ENCODE data around the gene UNC119. TPM values are rescaled to one million over a fixed set of nuclear protein-coding genes. Genes with fewer than 3 reads are reported as not detected.

The UNC119 gene
- total and polyA plus RNA-seq, 7 donors = 1.9 to 7.8 (median 2.6) TPM

DNA sequence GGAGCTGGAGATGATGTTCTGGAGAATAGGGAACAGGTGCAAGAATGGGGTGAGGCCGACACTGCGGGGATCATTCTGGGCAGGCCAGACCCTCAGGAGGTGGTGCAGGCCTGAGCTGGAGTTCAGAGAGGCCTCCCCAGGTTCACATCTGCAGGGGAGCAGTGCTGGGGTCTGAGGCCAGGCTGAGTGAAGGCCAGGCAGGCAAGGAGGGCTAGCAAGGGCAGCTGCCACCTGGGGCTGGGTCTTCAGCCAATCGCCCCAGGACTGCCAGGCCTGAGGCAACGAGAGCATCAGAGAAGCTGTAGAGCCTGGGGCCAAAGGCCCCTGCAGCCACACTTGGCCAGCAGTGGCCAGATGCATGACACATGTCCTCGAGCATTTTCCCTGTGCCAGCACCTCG is 31.7 kb downstream of the UNC119 start:
- Histone ChIP-seq H3K9me3 (no peaks in the 10 kb centered on the region), H3K4me1 (no peaks in the 10 kb centered on the region), H3K27ac (no peak overlapping the region), H3K27me3 (ENCODE audit: insufficient read depth in 3 of 3, low read length in 2 of 3) (peaks cover 0 to 2% (median 0%) of the 10 kb centered on the region in 3 donors), H3K4me3 (no peak overlapping the region), H3K36me3 (ENCODE audit: insufficient read depth in 1 of 2, low read depth in 1 of 2) (no peaks in the 10 kb centered on the region)
- 31 to 57% (median 46%) methylated on average over 6 of the region's 6 CpGs for WGBS, 3 donors
- no peak for ATAC-seq
- TF ChIP-seq, protein P1, sequence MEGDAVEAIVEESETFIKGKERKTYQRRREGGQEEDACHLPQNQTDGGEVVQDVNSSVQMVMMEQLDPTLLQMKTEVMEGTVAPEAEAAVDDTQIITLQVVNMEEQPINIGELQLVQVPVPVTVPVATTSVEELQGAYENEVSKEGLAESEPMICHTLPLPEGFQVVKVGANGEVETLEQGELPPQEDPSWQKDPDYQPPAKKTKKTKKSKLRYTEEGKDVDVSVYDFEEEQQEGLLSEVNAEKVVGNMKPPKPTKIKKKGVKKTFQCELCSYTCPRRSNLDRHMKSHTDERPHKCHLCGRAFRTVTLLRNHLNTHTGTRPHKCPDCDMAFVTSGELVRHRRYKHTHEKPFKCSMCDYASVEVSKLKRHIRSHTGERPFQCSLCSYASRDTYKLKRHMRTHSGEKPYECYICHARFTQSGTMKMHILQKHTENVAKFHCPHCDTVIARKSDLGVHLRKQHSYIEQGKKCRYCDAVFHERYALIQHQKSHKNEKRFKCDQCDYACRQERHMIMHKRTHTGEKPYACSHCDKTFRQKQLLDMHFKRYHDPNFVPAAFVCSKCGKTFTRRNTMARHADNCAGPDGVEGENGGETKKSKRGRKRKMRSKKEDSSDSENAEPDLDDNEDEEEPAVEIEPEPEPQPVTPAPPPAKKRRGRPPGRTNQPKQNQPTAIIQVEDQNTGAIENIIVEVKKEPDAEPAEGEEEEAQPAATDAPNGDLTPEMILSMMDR (IDR thresholded peaks at IDR 0.05) = no peak
- intact Hi-C loops (cut with DNase I) = no loop called here
- DNase-seq = no peak

DNA sequence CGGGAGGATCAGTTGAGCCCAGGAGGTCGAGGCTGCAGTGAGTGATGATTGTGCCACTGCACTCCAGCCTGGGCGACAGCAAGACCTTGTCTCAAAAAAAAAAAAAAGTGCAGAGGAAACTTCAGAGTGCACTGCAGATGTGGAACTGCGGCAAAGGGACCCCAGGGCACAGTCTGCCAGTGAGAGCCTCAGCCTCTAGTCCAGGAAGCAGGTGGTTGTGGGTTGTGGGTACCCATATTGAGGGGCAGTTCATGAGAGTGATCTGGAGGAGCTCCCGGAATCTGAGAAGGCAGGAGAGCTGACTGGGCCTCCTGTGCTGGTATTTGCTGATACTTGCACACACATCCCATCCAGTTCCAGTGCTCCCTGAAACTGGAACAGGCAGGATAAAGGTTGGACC is 33.2 kb downstream of the UNC119 start:
- H3K9me3 ChIP-seq = no peaks in the 10 kb centered on the region
- WGBS, 3 donors = 59 to 70% (median 65%) methylated on average over 5 of the region's 5 CpGs
- intact Hi-C loops (cut with DNase I) = no loop called here
- peaks cover 0 to 4% (median 0%) of the 10 kb centered on the region in 3 donors for H3K27me3 ChIP-seq (ENCODE audit: insufficient read depth in 3 of 3, low read length in 2 of 3)
- DNase-seq (no peak), ATAC-seq (no peak)
- no peaks in the 10 kb centered on the region for H3K4me1 ChIP-seq
- H3K27ac ChIP-seq = no peak overlapping the region
- TF ChIP-seq, protein P1 (IDR thresholded peaks at IDR 0.05) = no peak
- no peaks in the 10 kb centered on the region for H3K36me3 ChIP-seq (ENCODE audit: insufficient read depth in 1 of 2, low read depth in 1 of 2)
- no peak overlapping the region for H3K4me3 ChIP-seq

DNA sequence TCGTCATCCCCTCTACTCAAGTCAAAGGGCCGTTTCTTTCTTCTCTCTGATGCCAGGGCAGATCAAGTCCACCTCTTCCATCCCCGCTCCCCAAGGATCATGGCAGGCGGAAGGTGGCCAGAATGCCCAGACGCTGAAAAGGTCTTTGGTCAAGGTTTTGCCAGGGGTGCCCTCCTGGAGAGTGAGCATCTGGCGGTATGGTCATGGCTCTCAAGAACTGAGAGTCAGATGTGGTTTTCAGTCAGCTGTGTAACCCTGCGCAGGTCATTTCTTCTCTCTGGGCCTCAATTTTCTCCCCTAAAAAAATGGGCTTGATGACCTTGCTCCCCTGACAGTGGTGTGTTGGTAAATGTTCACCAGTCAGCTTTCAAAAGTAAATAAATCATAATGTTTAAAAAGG is 33.8 kb downstream of the UNC119 start:
- no peaks in the 10 kb centered on the region for H3K9me3 ChIP-seq
- intact Hi-C loops (cut with DNase I) = no loop called here

DNA sequence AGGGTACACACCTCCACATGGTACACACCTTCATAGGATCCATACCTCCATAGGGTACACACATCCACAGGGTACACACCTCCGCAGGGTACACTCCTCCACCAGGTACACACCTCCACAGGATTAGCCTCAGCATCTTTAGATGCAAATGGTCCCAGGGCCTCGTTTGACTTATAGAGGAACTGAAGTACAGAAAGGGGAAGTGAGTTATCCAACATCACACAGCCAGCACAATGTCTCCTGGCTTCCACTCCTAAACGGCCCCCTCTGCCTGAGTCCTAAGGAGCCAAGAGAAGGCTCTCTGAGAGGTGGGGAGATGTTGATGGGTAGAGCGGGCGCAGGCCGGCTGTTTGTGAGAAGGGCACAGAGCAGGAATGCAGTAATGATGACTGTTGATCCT is 34.3 kb downstream of the UNC119 start:
- no peak for DNase-seq
- Histone ChIP-seq H3K4me1 (no peaks in the 10 kb centered on the region), H3K36me3 (ENCODE audit: insufficient read depth in 1 of 2, low read depth in 1 of 2) (no peaks in the 10 kb centered on the region), H3K4me3 (no peak overlapping the region), H3K9me3 (no peaks in the 10 kb centered on the region), H3K27me3 (ENCODE audit: insufficient read depth in 3 of 3, low read length in 2 of 3) (peaks cover 0 to 15% (median 7%) of the 10 kb centered on the region in 3 donors), H3K27ac (no peak overlapping the region)
- ATAC-seq = no peak
- TF ChIP-seq, protein P1 (IDR thresholded peaks at IDR 0.05) = no peak
- intact Hi-C loops (cut with DNase I) = no loop called here
- WGBS, 3 donors = 63 to 70% (median 67%) methylated on average over 6 of the region's 6 CpGs

More for the DNA sequence above, 33.8 kb downstream of the UNC119 start:
- WGBS, 3 donors = 74 to 79% (median 79%) methylated on average over 7 of the region's 7 CpGs
- Histone ChIP-seq H3K4me3 (no peak overlapping the region), H3K4me1 (no peaks in the 10 kb centered on the region), H3K27ac (no peak overlapping the region), H3K36me3 (ENCODE audit: insufficient read depth in 1 of 2, low read depth in 1 of 2) (no peaks in the 10 kb centered on the region), H3K27me3 (ENCODE audit: insufficient read depth in 3 of 3, low read length in 2 of 3) (peaks cover 0 to 11% (median 4%) of the 10 kb centered on the region in 3 donors)
- DNase-seq (no peak), ATAC-seq (no peak)
- TF ChIP-seq, protein P1 (IDR thresholded peaks at IDR 0.05) = no peak

DNA sequence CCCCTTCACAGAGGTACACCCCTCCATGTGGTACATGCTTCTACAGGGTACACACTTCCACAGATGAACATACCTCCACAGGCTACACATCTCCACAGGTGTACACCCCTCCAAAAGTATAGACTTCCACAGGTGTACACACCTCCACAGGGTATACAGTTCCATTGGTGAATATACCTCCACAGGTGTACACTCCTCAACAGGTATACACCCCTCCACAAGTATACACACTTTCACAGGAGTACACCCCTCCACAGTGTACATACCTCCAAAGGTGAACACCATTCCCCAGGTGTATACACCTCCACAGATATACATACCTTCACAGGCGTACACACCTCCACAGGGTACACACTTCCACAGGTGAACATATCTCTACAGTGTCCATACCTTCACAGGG is 36.9 kb downstream of the UNC119 start:
- ATAC-seq (no peak), DNase-seq (no peak)
- no peak overlapping the region for H3K27ac ChIP-seq
- H3K36me3 ChIP-seq (ENCODE audit: insufficient read depth in 1 of 2, low read depth in 1 of 2) = no peaks in the 10 kb centered on the region
- TF ChIP-seq, protein P1 (IDR thresholded peaks at IDR 0.05) = no peak
- intact Hi-C loops (cut with DNase I) = no loop called here
- peaks cover 0 to 38% (median 8%) of the 10 kb centered on the region in 3 donors for H3K27me3 ChIP-seq (ENCODE audit: insufficient read depth in 3 of 3, low read length in 2 of 3)
- no peaks in the 10 kb centered on the region for H3K4me1 ChIP-seq
- H3K4me3 ChIP-seq = no peak overlapping the region
- 91 to 98% (median 93%) methylated on average over 1 of the region's 1 CpG for whole genome bisulfite sequencing, 3 donors
- H3K9me3 ChIP-seq = no peaks in the 10 kb centered on the region

All from psoas muscle (tissue), 8 donors.